ENCODE measurements around the gene RHBG.

DNA sequence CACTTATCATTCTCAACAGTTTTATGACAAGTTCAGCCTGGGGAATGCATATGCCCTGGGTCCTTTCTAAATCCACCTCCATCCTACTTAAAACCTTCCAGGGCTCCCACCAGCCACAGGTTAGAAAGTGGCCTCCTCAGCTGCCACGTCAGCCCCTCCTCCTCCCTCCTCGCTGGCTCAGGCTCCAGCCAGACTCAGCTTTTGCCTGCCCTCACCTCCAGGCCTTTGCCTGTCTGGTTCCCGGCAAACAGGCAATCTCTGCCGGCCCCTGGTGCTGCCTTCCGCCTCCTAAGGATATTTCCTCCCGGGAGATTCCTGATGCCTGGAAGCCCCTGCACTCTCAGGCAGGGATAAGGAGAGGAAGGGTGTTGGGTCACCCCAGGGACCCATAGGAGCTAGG lies 9.5 kb downstream of the RHBG start:
- TF ChIP-seq, protein P1, sequence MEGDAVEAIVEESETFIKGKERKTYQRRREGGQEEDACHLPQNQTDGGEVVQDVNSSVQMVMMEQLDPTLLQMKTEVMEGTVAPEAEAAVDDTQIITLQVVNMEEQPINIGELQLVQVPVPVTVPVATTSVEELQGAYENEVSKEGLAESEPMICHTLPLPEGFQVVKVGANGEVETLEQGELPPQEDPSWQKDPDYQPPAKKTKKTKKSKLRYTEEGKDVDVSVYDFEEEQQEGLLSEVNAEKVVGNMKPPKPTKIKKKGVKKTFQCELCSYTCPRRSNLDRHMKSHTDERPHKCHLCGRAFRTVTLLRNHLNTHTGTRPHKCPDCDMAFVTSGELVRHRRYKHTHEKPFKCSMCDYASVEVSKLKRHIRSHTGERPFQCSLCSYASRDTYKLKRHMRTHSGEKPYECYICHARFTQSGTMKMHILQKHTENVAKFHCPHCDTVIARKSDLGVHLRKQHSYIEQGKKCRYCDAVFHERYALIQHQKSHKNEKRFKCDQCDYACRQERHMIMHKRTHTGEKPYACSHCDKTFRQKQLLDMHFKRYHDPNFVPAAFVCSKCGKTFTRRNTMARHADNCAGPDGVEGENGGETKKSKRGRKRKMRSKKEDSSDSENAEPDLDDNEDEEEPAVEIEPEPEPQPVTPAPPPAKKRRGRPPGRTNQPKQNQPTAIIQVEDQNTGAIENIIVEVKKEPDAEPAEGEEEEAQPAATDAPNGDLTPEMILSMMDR (IDR thresholded peaks at IDR 0.05; ENCODE audit: extremely low read depth in 1 of 2, insufficient read depth in 1 of 2, low read depth in 1 of 2, low read length in 2 of 2), result no peak
- no peak for TF ChIP-seq GATA2 (IDR thresholded peaks at IDR 0.05; ENCODE audit: insufficient read depth, insufficient read length, low read depth, low read length)

All from endothelial cell of umbilical vein (primary cell).